ENCODE measurements around the gene CHRNE.

The CHRNE gene

DNA sequence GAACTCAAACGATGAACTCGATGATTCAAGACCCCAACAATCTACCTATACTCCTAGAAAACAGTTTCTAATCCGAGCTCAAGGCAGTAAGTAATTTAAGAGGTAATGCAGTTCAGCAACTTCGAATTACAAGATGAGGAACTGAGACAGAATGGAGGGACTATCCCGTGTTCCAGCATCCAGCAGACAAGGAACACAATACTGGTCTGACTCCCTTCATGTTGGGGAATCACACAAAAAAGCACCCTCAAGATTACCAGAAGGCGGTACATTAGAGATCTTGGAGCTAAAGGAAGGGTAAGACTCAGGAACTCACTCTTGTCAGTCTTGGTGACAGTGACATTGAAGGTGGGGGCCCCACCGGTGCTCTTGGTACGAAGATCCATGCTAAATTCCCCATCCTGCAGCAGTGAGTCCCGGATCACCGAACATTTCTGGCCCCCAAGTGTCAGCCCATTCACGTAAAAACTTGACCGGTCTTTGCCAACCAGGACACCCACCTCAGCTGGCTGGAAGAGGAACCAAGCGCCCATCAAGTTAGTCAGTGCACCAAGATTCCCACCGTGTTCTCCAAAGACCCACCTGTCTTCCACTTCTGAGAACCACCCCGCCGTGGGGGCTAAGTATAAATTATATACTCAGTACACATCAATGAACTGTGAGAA is 43.5 kb upstream of the CHRNE start:
- Histone ChIP-seq H4K20me1 (ENCODE audit: control insufficient read depth, insufficient read depth, low read depth, low read length) (peaks cover 13% of the 10 kb centered on the region; the same call in 1 of the 2 replicates), H3K4me3 (ENCODE audit: low read length) (peak overlapping the region; percentile 93), H3K4me1 (ENCODE audit: control insufficient read depth, low read length) (peaks cover 71% of the 10 kb centered on the region), H3K4me2 (ENCODE audit: low read length) (peak overlapping the region; percentile 94), H3K9me3 (ENCODE audit: control insufficient read depth, insufficient read depth, low read length) (no peaks in the 10 kb centered on the region), H3K79me2 (ENCODE audit: control insufficient read depth, low read length) (peaks cover 80% of the 10 kb centered on the region), H3K27me3 (ENCODE audit: control insufficient read depth, low read length) (no peaks in the 10 kb centered on the region), H3F3A (ENCODE audit: control insufficient read depth, insufficient read depth) (peaks cover 64% of the 10 kb centered on the region), H3K36me3 (ENCODE audit: control insufficient read depth, low read length) (peaks cover 69% of the 10 kb centered on the region), H3K9me2 (replicated peaks; ENCODE audit: control insufficient read depth, low read length) (no peaks in the 10 kb centered on the region), H3K27ac (ENCODE audit: low read depth, low read length) (peak overlapping the region; percentile 99)
- TF ChIP-seq, protein P1, sequence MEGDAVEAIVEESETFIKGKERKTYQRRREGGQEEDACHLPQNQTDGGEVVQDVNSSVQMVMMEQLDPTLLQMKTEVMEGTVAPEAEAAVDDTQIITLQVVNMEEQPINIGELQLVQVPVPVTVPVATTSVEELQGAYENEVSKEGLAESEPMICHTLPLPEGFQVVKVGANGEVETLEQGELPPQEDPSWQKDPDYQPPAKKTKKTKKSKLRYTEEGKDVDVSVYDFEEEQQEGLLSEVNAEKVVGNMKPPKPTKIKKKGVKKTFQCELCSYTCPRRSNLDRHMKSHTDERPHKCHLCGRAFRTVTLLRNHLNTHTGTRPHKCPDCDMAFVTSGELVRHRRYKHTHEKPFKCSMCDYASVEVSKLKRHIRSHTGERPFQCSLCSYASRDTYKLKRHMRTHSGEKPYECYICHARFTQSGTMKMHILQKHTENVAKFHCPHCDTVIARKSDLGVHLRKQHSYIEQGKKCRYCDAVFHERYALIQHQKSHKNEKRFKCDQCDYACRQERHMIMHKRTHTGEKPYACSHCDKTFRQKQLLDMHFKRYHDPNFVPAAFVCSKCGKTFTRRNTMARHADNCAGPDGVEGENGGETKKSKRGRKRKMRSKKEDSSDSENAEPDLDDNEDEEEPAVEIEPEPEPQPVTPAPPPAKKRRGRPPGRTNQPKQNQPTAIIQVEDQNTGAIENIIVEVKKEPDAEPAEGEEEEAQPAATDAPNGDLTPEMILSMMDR (IDR thresholded peaks at IDR 0.05; ENCODE audit: low read depth, low read length, poor library complexity, severe bottlenecking) = no peak
- TF ChIP-seq EZH2phosphoT487 (IDR thresholded peaks at IDR 0.05; ENCODE audit: borderline replicate concordance, low read length) = no peak

DNA sequence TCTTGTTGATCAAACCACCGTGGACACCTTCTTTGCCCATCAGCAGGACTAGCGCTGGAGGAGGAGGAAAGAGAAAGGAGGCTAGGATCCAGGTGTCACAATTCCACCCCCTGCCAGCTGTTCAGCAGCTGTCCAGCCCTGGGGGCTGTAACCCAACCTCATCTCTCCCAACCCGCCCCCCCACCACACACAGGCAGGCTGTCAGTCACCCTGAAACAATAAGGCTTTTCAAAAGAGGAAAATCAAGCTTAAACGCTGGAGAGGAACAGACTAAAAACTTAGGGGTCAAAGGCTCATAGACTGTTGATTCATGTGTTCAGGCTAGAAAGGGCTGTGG is 43.0 kb upstream of the CHRNE start:
- Histone ChIP-seq H3F3A (ENCODE audit: control insufficient read depth, insufficient read depth) (peaks cover 67% of the 10 kb centered on the region), H4K20me1 (ENCODE audit: control insufficient read depth, insufficient read depth, low read depth, low read length) (peaks cover 13% of the 10 kb centered on the region; the same call in 1 of the 2 replicates), H3K4me3 (ENCODE audit: low read length) (peak overlapping the region; percentile 93), H3K27me3 (ENCODE audit: control insufficient read depth, low read length) (no peaks in the 10 kb centered on the region), H3K4me1 (ENCODE audit: control insufficient read depth, low read length) (peaks cover 70% of the 10 kb centered on the region), H3K9me2 (replicated peaks; ENCODE audit: control insufficient read depth, low read length) (no peaks in the 10 kb centered on the region), H3K9me3 (ENCODE audit: control insufficient read depth, insufficient read depth, low read length) (no peaks in the 10 kb centered on the region), H3K36me3 (ENCODE audit: control insufficient read depth, low read length) (peaks cover 75% of the 10 kb centered on the region), H3K27ac (ENCODE audit: low read depth, low read length) (peak overlapping the region; percentile 99), H3K4me2 (ENCODE audit: low read length) (peak overlapping the region; percentile 94), H3K79me2 (ENCODE audit: control insufficient read depth, low read length) (peaks cover 83% of the 10 kb centered on the region)
- TF ChIP-seq EZH2phosphoT487 (IDR thresholded peaks at IDR 0.05; ENCODE audit: borderline replicate concordance, low read length) = no peak
- TF ChIP-seq, protein P1 (IDR thresholded peaks at IDR 0.05; ENCODE audit: low read depth, low read length, poor library complexity, severe bottlenecking) = no peak

DNA sequence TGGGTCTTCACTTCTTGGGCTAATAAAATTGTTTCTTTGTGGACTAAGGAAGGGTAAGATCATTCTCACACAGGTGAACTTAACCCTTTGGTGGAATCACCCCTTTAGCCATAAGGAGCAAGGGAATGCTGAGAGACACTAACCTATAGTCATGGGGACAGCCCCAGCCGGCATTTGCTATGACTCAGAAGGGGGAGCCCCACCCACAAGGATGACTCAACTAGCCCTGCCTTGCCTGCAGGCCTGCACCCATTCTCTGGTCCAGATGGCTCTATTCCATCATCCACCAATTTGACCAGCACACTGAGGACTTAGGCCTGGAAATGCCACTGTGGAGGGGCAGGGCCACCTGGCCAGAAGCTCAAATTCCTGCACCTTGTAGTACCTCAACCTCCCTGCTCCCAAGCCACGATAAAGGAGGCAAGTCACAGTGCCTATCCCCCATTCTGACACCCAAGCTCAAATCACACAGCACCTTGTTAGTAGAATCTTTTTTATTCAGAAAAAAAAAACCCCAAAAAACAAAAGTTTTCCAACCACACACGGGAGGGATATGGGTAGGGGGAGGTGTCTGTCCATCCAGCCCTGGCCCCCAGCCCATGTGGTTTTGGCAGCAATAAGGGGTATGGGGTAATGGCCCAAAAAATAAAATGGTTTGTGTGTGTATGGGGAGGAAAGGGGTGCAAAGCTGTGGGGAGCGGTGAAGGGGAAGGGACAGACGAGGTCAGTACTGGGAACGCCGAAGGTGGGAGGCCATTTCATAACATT is 42.5 kb upstream of the CHRNE start:
- Histone ChIP-seq H3K27ac (ENCODE audit: low read depth, low read length) (peak overlapping the region; percentile 99), H3K4me3 (ENCODE audit: low read length) (peak overlapping the region; percentile 50), H3K4me2 (ENCODE audit: low read length) (peak overlapping the region; percentile 94), H3K36me3 (ENCODE audit: control insufficient read depth, low read length) (peaks cover 80% of the 10 kb centered on the region), H3K79me2 (ENCODE audit: control insufficient read depth, low read length) (peaks cover 83% of the 10 kb centered on the region), H3K9me2 (replicated peaks; ENCODE audit: control insufficient read depth, low read length) (no peaks in the 10 kb centered on the region), H3K4me1 (ENCODE audit: control insufficient read depth, low read length) (peaks cover 65% of the 10 kb centered on the region), H4K20me1 (ENCODE audit: control insufficient read depth, insufficient read depth, low read depth, low read length) (peaks cover 13% of the 10 kb centered on the region; the same call in 1 of the 2 replicates), H3K9me3 (ENCODE audit: control insufficient read depth, insufficient read depth, low read length) (no peaks in the 10 kb centered on the region), H3F3A (ENCODE audit: control insufficient read depth, insufficient read depth) (peaks cover 69% of the 10 kb centered on the region), H3K27me3 (ENCODE audit: control insufficient read depth, low read length) (no peaks in the 10 kb centered on the region)
- TF ChIP-seq, protein P1 (IDR thresholded peaks at IDR 0.05; ENCODE audit: low read depth, low read length, poor library complexity, severe bottlenecking) = no peak
- TF ChIP-seq EZH2phosphoT487 (IDR thresholded peaks at IDR 0.05; ENCODE audit: borderline replicate concordance, low read length) = no peak

All from DOHH2 (cell line).